K562 treated with DMSO at 1 percent for 48 hours (cell line): ENCODE data around the gene NDUFA1. TPM values are rescaled to one million over a fixed set of nuclear protein-coding genes. Genes with fewer than 3 reads are reported as not detected.

Experiments
- total RNA-seq: library from RNA; unstranded; fragments of 300-600 nt; gene quantifications from 2 replicates; pipeline ENCODE4 v1.2.3, GENCODE V29; 2022; ENCODE audit warnings: low replicate concordance; ENCODE audit errors: extremely low read depth

NDUFA1 gene
- total RNA-seq = not detected in 2 replicates

DNA sequence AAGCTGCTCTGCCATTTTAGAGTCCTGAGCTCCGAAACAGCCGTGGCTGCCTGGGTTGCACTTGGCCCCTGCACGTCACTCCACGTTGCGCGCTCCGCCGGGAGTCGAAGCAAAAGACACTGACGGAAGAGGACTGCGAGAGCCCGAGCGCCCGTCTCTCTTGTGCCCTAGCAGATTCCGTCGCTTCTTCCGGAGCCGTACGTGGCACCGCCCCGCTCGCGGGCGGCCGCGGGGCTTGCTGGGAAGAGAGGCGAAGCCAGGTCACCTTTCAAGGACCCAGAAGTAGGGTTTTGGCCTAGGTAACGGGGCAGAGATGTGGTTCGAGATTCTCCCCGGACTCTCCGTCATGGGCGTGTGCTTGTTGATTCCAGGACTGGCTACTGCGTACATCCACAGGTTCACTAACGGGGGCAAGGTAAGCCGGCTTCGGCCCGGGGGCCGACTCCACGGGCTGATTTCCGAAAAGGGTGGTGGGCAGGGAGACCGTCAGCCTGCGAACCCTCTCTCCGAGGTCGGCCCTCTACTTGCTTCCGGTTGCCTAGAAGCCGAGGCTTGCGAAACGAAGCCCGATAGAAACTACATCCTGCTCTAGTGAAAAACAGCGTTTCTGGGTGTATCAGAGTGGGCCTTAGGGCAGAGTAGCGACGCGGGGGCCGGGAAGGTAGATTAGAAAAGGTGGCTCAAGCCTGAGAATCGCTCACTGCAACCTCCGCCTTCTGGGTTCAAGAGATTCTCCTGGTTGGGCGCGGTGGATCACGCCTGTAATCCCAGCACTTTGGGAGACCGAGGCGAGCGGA is at the start of gene NDUFA1, which contains the start of gene RNF113A:
NDUFA1 (plus strand) TSS at position 234 of the 797 bp plus-strand sequence; CDS start at position 314, 80 bp downstream.
RNF113A (minus strand) TSS at position 135 of the 797 bp plus-strand sequence; CDS start at position 15, 120 bp downstream.

DNA sequence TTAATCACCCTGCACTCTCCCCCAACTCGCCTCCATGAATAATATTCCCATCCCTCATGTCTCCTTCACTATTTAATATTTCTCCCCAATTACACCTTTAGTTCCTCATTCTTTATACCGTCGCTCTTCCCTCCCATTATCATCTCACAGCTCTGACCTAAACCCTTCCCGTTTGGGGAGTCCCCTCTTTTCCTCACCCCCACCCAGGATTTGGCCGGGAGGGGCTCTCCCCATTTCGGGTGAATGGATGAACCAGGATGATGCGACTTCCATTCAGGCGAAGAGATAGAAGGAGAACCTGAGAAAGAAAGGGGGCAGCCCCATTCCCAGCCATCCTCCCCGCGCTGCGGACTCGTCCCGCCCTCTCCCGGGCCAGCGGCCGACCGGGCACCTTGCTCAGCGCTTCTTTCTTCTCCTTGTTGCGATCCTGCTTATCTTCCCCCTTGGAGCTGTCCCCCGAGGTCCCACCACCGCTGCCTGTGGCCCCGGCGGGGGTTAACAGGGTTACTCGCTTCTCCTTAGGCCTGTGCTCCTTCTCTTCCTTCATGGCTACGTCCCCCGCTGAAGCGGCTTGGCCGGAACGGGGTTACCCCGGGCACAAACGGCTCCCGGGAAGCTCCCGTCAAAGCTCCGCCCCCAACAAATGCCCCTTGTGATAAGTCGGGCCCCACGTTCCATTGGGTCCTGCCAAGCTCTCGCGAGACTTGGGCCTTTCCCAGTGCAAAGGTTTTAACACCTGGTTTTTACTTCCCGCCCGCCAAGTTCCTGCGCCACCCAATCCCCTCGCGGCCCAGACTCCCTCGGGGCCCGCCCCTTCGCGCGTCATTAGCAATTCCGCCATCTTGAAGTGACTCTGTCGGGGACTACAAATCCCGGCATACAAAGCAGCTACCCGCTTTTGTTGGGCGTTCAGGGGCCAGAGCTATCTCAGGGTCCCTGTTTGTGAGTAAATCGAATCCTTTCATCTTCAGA is 19.0 kb upstream of the NDUFA1 start, which contains the start of gene UPF3B:
UPF3B (minus strand) TSS at position 582 of the 972 bp plus-strand sequence; CDS start at position 547, 35 bp downstream.

DNA sequence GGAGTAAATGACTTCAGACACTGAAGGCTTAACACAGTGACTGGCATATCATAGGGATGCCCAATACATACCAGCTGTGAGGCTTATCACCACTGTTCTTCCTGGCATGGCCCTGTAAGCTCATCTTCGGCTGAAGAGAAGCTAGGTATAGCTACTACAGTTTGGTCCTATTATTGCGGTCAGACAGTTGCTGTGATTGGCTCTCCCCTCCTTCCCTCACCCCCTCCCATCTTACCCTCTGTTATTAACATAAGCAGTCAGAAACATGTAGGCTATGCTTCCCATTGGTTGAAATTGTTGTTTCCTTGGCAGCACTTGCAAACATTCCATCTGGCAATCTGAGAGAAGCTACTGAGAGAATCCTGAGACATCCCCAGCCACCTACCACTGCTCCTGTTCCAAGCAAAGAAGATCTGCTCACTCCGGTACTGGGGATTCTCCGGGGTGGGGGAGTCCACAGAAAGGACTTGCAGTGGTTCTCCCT is 24.3 kb downstream of the NDUFA1 start, which contains the start of gene AKAP14:
AKAP14 (plus strand) TSS at position 51 of the 484 bp plus-strand sequence. CDS start 7,331 bp downstream, outside the sequence.

Other genes starting within 250 kb of the NDUFA1 start
- not detected in 2 replicates for gene SEPTIN6, start 178.7 kb upstream of the NDUFA1 start, total RNA-seq
- not detected in 2 replicates for gene SOWAHD, start 113.2 kb upstream of the NDUFA1 start, total RNA-seq
- 3,921 TPM in 1 of 2 replicates, not detected in the other for gene RPL39, start 80.2 kb upstream of the NDUFA1 start, total RNA-seq
- not detected in 2 replicates for gene UPF3B, start 18.9 kb upstream of the NDUFA1 start, total RNA-seq
- not detected in 2 replicates for gene RNF113A, start 99 bp upstream of the NDUFA1 start, total RNA-seq
- gene AKAP14, start 24.1 kb downstream of the NDUFA1 start, total RNA-seq = not detected in 2 replicates
- gene NKAP, start 71.9 kb downstream of the NDUFA1 start, total RNA-seq = not detected in 2 replicates
- not detected in 2 replicates for gene RHOXF2B, start 205.9 kb downstream of the NDUFA1 start, total RNA-seq
- gene RHOXF1, start 244.1 kb downstream of the NDUFA1 start, total RNA-seq = not detected in 2 replicates